ENCODE data around the gene FAM151A. TPM values are rescaled to one million over a fixed set of nuclear protein-coding genes. Genes with fewer than 3 reads are reported as not detected.

Gene FAM151A
- polyA plus RNA-seq, 3 donors, result not detected

GRCh38 chr1:54604572-54605370 lies 18.6 kb downstream of the FAM151A start:
- intact Hi-C loops (cut with micrococcal nuclease), result no loop called here

DNA sequence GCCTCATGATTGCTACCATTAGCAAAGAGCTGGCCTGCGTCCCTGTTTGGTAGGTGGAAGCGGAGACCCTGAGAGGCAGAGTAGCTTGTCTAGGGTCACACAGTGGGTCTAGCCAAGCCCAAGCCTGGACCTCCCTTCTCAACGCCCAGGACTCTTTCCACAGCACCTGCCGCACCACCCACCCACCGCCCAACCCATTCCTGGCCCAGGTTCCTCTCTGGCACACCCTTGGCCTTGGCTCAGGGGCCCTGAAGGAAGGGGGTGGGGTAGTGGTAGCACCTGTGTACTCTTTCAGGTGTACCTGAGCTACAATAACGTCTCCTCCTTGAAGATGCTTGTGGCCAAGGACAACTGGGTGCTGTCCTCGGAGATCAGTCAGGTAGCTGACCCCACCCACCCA lies 19.3 kb downstream of the FAM151A start:
- Histone ChIP-seq H3K9ac (ENCODE audit: insufficient read depth, low read length, poor library complexity, severe bottlenecking) (no peak overlapping the region), H3K4me1 (ENCODE audit: control insufficient read depth in 1 of 2, insufficient read depth in 2 of 2, low read length in 2 of 2) (no peaks in the 10 kb centered on the region), H3K79me2 (ENCODE audit: insufficient read depth, low read length) (no peaks in the 10 kb centered on the region), H3K27ac (ENCODE audit: low read depth in 1 of 2, low read length in 2 of 2) (no peak overlapping the region), H3K4me3 (replicated peaks in 1 of 3; ENCODE audit: low read depth in 2 of 3, low read length in 3 of 3) (no peak overlapping the region), H3K4me2 (replicated peaks; ENCODE audit: extremely low read depth, low read length, poor library complexity, severe bottlenecking) (no peak overlapping the region), H3K9me3 (replicated peaks in 1 of 2; ENCODE audit: control insufficient read depth in 1 of 2, insufficient read depth in 1 of 2, low read length in 2 of 2) (no peaks in the 10 kb centered on the region), H3K27me3 (ENCODE audit: control insufficient read depth in 2 of 2, insufficient read depth in 2 of 2, low read length in 2 of 2) (no peaks in the 10 kb centered on the region), H3K36me3 (replicated peaks in 1 of 2; ENCODE audit: control insufficient read depth in 1 of 2, insufficient read depth in 2 of 2, low read length in 2 of 2) (peaks cover 0 to 2% of the 10 kb centered on the region in 2 donors), H2AFZ (ENCODE audit: insufficient read depth, low read depth, low read length, poor library complexity, severe bottlenecking) (no peak overlapping the region), H4K20me1 (ENCODE audit: insufficient read depth, low read length) (no peaks in the 10 kb centered on the region)
- peaks cover 10 to 32% of the 10 kb centered on the region in 2 donors for H3K36me3 Mint-ChIP-seq
- intact Hi-C loops (cut with micrococcal nuclease), result no loop called here
- H3K4me1 Mint-ChIP-seq, result peaks cover 2% of the 10 kb centered on the region
- H3K27me3 Mint-ChIP-seq (ENCODE audit: low read depth in 3 of 3), result no peaks in the 10 kb centered on the region
- TF ChIP-seq CTCF (IDR thresholded peaks at IDR 0.05), result no peak
- no peak overlapping the region for H3K4me3 Mint-ChIP-seq
- H3K9me3 Mint-ChIP-seq, result no peaks in the 10 kb centered on the region
- no peak for DNase-seq
- peak overlapping the region in 2 of 7 donors; percentile 59 to 61 for H3K27ac Mint-ChIP-seq
- 80% methylated on average over 2 of the region's 7 CpGs for WGBS (ENCODE audit: insufficient coverage)

More at GRCh38 chr1:54604572-54605370, 18.6 kb downstream of the FAM151A start:
- Mint-ChIP-seq H3K9me3 (no peaks in the 10 kb centered on the region), H3K27me3 (ENCODE audit: low read depth in 3 of 3) (no peaks in the 10 kb centered on the region), H3K36me3 (peaks cover 7 to 29% of the 10 kb centered on the region in 2 donors), H3K4me1 (peaks cover 2% of the 10 kb centered on the region), H3K4me3 (no peak overlapping the region), H3K27ac (peak overlapping the region in 2 of 7 donors; percentile 4 to 61)
- Histone ChIP-seq H3K4me3 (replicated peaks in 1 of 3; ENCODE audit: low read depth in 2 of 3, low read length in 3 of 3) (no peak overlapping the region), H3K27ac (ENCODE audit: low read depth in 1 of 2, low read length in 2 of 2) (no peak overlapping the region), H3K4me1 (ENCODE audit: control insufficient read depth in 1 of 2, insufficient read depth in 2 of 2, low read length in 2 of 2) (no peaks in the 10 kb centered on the region), H3K9ac (ENCODE audit: insufficient read depth, low read length, poor library complexity, severe bottlenecking) (no peak overlapping the region), H4K20me1 (ENCODE audit: insufficient read depth, low read length) (no peaks in the 10 kb centered on the region), H3K36me3 (replicated peaks in 1 of 2; ENCODE audit: control insufficient read depth in 1 of 2, insufficient read depth in 2 of 2, low read length in 2 of 2) (peaks cover 0 to 2% of the 10 kb centered on the region in 2 donors), H3K79me2 (ENCODE audit: insufficient read depth, low read length) (no peaks in the 10 kb centered on the region), H3K4me2 (replicated peaks; ENCODE audit: extremely low read depth, low read length, poor library complexity, severe bottlenecking) (no peak overlapping the region), H2AFZ (ENCODE audit: insufficient read depth, low read depth, low read length, poor library complexity, severe bottlenecking) (no peak overlapping the region), H3K9me3 (replicated peaks in 1 of 2; ENCODE audit: control insufficient read depth in 1 of 2, insufficient read depth in 1 of 2, low read length in 2 of 2) (no peaks in the 10 kb centered on the region), H3K27me3 (ENCODE audit: control insufficient read depth in 2 of 2, insufficient read depth in 2 of 2, low read length in 2 of 2) (no peaks in the 10 kb centered on the region)
- no peak for DNase-seq
- no peak for TF ChIP-seq CTCF (IDR thresholded peaks at IDR 0.05)
- 44% methylated on average over 11 of the region's 13 CpGs for WGBS (ENCODE audit: insufficient coverage)
